ENCODE results near the gene PLA2G6. TPM values are rescaled to one million over a fixed set of nuclear protein-coding genes. Genes with fewer than 3 reads are reported as not detected.
A peak's percentile ranks its signal among the peaks of the same experiment; 100 is the strongest.

PLA2G6 gene
- total RNA-seq, 4 donors from 2014 or later, result 46.0 to 88.4 (median 64.8) TPM

DNA sequence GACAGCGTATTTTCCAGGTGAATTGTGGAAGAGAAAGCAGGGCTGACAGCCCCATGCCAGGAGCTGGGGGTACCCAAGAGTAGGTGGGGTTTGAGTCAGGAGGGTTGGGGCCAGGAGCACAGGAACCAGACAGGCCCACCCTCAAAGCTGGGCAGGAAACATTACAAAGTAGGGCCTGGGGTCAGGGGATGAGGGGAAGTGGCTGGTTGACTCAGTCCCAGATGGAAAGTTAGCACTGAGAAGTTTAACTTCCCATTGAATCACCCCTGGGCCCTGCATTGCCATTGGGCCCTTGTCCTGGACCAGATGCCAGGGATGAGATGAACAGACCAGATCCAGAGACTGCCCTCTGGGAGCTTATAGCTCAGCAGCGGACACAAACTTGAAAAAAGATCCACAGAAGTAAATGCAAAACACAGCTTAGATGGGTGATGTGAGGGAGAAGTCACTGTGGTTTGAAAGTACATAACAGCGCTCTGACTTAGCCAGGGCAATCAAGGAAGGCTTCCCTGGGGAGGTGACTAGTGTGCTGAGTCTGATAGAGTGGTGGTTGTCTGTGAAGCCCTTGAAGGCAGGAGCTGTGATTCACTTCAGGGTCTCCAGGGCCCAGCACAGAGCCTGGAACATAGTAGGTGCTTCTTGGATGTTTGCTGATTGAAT, 22.4 kb upstream of the PLA2G6 start:
- no peak for TF ChIP-seq POLR2A (IDR thresholded peaks at IDR 0.05)
- TF ChIP-seq, protein P1, sequence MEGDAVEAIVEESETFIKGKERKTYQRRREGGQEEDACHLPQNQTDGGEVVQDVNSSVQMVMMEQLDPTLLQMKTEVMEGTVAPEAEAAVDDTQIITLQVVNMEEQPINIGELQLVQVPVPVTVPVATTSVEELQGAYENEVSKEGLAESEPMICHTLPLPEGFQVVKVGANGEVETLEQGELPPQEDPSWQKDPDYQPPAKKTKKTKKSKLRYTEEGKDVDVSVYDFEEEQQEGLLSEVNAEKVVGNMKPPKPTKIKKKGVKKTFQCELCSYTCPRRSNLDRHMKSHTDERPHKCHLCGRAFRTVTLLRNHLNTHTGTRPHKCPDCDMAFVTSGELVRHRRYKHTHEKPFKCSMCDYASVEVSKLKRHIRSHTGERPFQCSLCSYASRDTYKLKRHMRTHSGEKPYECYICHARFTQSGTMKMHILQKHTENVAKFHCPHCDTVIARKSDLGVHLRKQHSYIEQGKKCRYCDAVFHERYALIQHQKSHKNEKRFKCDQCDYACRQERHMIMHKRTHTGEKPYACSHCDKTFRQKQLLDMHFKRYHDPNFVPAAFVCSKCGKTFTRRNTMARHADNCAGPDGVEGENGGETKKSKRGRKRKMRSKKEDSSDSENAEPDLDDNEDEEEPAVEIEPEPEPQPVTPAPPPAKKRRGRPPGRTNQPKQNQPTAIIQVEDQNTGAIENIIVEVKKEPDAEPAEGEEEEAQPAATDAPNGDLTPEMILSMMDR (IDR thresholded peaks at IDR 0.05), result no peak
- DNase-seq (ENCODE audit: low spot score in 2 of 2), result no peak
- intact Hi-C loops (cut with DNase I; ENCODE audit: low total_unique reads), result no loop called here
- no peak overlapping the region for H3K4me3 ChIP-seq (ENCODE audit: low read depth, poor library complexity, severe bottlenecking)
- 84 to 85% methylated on average over 3 of the region's 3 CpGs for WGBS, 2 donors

DNA sequence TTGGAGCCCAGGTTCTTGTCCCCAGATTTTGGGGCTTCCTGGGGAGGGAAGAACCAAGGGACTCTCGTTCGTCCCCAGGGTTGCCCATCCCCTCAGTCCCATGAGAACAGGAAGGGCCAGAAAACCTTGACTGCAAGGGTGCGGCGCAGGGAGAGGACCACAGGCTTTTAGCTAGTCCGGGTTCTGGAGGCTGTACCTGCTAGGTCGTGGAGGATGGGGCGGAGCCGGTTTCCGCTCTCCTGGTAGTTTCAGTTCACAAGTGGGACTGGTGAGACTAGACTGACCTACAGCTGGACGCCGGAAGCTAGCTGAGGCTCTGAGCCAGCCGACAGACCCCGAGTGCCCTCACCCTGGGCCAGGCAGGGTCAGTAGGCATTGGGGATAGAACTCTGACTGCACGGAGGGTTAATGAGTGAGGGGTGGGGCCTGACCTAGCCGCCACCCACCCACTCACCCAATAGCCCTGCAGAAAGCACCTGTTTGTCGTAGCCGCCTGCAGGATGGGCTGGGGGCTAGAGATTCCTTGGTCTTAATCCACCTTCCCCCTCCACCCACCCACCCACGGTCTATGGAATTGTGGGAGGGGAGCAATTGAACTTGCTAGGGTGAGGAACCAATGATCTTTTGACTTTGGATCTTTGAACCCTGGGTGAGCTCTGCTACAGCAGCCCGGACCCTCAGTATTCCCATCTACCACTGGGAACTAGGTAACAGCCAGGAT, 21.6 kb upstream of the PLA2G6 start:
- peak overlapping the region; percentile 64 for H3K4me3 ChIP-seq (ENCODE audit: low read depth, poor library complexity, severe bottlenecking)
- intact Hi-C loops (cut with DNase I; ENCODE audit: low total_unique reads), result no loop called here
- no peak for TF ChIP-seq POLR2A (IDR thresholded peaks at IDR 0.05)
- TF ChIP-seq, protein P1 (IDR thresholded peaks at IDR 0.05), result no peak
- DNase-seq (ENCODE audit: low spot score in 2 of 2), result peak; percentile 65 to 94
- WGBS, 2 donors, result 10 to 16% methylated on average over 13 to 18 of the region's 19 CpGs

DNA sequence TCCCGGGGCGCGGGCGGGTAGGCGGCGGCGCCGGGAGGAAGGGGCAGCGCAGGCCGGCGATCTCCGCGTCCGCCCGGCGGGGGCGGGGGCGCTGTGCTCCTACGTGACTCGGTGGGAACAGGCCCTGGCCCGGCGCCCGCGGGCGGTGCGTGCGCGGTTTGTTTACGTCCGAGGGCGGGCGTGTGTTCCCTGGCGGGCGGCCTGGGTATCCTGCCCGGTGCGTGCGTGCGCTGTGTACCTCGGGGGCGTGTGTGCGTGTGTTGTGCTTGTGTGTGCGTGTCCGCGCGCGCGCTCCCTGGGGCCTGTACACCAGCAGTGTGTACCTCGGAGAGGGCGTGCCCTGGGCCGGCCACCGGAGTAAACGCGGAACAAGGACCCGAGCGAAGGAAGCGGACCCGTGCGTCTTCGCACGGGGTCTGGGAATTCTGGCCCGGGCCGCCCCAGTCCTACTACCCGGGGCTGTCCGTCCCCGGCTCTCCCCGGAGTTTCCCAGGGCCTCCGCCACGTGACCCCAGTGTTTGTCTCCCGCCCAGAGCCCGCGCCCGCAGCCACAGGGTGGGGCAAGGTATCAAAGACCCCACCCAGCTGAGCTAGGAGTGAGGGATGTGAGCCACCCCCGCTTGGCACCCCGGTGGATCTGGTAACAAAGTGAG, 20.9 kb upstream of the PLA2G6 start:
- TF ChIP-seq, protein P1 (IDR thresholded peaks at IDR 0.05), result no peak
- TF ChIP-seq POLR2A (IDR thresholded peaks at IDR 0.05), result no peak
- peak overlapping the region; percentile 64 for H3K4me3 ChIP-seq (ENCODE audit: low read depth, poor library complexity, severe bottlenecking)
- DNase-seq (ENCODE audit: low spot score in 2 of 2), result peak; percentile 89 to 98
- 0 to 1% methylated on average over 20 to 42 of the region's 74 CpGs for WGBS, 2 donors
- intact Hi-C loops (cut with DNase I; ENCODE audit: low total_unique reads), result no loop called here

DNA sequence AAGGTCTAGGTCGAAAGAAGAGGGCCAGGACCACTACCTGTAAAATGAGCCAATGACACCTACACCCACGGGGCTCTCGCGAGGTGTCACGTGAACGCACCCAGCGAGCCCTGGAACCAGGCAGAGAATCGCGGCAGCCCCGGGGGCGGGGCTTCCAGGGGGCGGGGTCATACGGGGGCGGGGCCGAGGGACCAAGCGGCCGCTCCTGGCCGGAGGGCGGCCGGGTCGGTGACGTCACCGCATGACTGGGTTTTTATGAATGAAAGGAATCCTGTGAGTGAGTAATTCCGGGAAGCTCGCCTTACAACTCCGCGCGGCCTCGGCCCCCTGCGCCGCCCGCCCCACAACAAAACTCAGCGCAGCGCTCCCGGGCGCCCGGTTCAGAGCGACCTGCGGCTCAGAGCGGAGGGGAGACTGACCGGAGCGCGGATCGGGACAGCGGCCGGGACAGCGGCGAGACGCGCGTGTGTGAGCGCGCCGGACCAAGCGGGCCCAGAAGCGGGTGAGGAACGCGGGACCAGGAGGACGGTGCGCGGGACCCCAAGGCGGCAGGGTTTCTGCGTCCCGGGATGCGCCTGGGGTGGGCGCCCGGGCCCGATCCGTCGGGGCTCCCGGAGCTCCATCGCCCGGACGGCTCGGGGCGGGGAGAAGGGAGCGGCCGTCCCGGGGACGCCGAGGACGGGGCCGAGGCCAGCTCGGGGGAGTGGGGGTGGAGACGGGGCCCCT, 20.2 kb upstream of the PLA2G6 start, which contains the start of gene MAFF:
Gene MAFF (plus strand): TSS at position 284 of the 726 bp plus-strand sequence. CDS start 11,860 bp downstream, outside the sequence.
- intact Hi-C loops (cut with DNase I; ENCODE audit: low total_unique reads), result no loop called here
- peak within 1 kb of the TSS; percentile 64 for H3K4me3 ChIP-seq (ENCODE audit: low read depth, poor library complexity, severe bottlenecking)
- WGBS, 2 donors, result 0 to 1% methylated on average over 69 to 73 of the region's 85 CpGs
- TF ChIP-seq, protein P1 (IDR thresholded peaks at IDR 0.05), result no peak
- peak in 1 of 2 donors; percentile 88 for TF ChIP-seq POLR2A (IDR thresholded peaks at IDR 0.05)
- peak; percentile 96 to 99 for DNase-seq (ENCODE audit: low spot score in 2 of 2)

DNA sequence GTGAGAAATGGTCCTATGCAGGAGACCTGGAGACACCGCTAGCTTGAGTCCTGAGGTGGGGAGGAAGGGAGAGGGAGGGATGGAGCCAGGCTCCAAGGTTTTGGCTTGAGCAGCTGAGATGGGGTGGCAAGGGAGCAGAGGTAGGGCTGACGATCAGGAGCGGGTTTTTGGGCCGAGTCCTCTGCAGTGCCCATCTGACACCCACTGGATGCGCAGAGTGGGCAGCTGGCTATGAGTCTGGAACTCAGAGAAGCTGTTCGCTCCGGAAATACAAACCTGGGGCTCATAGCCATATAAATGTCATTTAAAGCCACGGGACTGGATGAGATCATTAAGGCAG, 19.7 kb upstream of the PLA2G6 start:
- H3K4me3 ChIP-seq (ENCODE audit: low read depth, poor library complexity, severe bottlenecking), result no peak overlapping the region
- TF ChIP-seq, protein P1 (IDR thresholded peaks at IDR 0.05), result no peak
- no peak for TF ChIP-seq POLR2A (IDR thresholded peaks at IDR 0.05)
- peak in 1 of 2 donors; percentile 90 for DNase-seq (ENCODE audit: low spot score in 2 of 2)
- WGBS, 2 donors, result 19 to 20% methylated on average over 8 of the region's 8 CpGs
- intact Hi-C loops (cut with DNase I; ENCODE audit: low total_unique reads), result no loop called here

Measured in lower leg skin (tissue), 4 donors.